COLO829 (cell line): ENCODE data around the gene MAP3K6.

ENCODE experiments used
- DNase-seq: peaks from one replicate; pipeline ENCODE4 v3.0.0; 2012; ENCODE audit warnings: low spot score

The MAP3K6 gene

GRCh38 chr1:27335506-27336422, 31.0 kb downstream of the MAP3K6 start:
- DNase-seq, result no peak

- DNase-seq, result no peak
Measured at GRCh38 chr1:27333717-27334279, 33.0 kb downstream of the MAP3K6 start.

GRCh38 chr1:27332536-27333281, 34.1 kb downstream of the MAP3K6 start:
- DNase-seq, result peak; percentile 40

- DNase-seq, result no peak
Measured at GRCh38 chr1:27331922-27332321, 34.8 kb downstream of the MAP3K6 start.

- DNase-seq, result no peak
Measured at GRCh38 chr1:27331426-27331825, 35.3 kb downstream of the MAP3K6 start.

- DNase-seq, result no peak
Measured at GRCh38 chr1:27330786-27331185, 36.0 kb downstream of the MAP3K6 start.

- DNase-seq, result no peak
Measured at GRCh38 chr1:27327964-27328363, 38.8 kb downstream of the MAP3K6 start.

GRCh38 chr1:27325286-27325685, 41.5 kb downstream of the MAP3K6 start:
- no peak for DNase-seq

- no peak for DNase-seq
Measured at GRCh38 chr1:27322569-27323240, 44.1 kb downstream of the MAP3K6 start.

- DNase-seq, result peak; percentile 98
Measured at GRCh38 chr1:27321813-27322568, 44.8 kb downstream of the MAP3K6 start, which contains the start of gene TMEM222. Gene TMEM222 (plus strand): TSS chr1:27322163. CDS start chr1:27322198, 35 bp downstream.

- no peak for DNase-seq
Measured at GRCh38 chr1:27318596-27318995, 48.2 kb downstream of the MAP3K6 start.

- DNase-seq, result no peak
Measured at GRCh38 chr1:27318136-27318535, 48.6 kb downstream of the MAP3K6 start.

GRCh38 chr1:27316860-27317259, 49.9 kb downstream of the MAP3K6 start:
- DNase-seq, result no peak

GRCh38 chr1:27314737-27315136, 52.0 kb downstream of the MAP3K6 start:
- no peak for DNase-seq

GRCh38 chr1:27314169-27314568, 52.6 kb downstream of the MAP3K6 start:
- no peak for DNase-seq

GRCh38 chr1:27307874-27308598, 58.7 kb downstream of the MAP3K6 start:
- DNase-seq, result no peak

- DNase-seq, result no peak
Measured at GRCh38 chr1:27306892-27307761, 59.6 kb downstream of the MAP3K6 start.

GRCh38 chr1:27306071-27306470, 60.7 kb downstream of the MAP3K6 start:
- DNase-seq, result no peak
